HG02571 (cell line): Measurements from ENCODE around the gene IFNGR1.

Experiments
- ATAC-seq: cut with Tn5 transposase; IDR thresholded peaks from one replicate; pipeline ENCODE4 v1.9.1; 2021; ENCODE audit warnings: mild to moderate bottlenecking, moderate library complexity; ENCODE audit not compliant: unreplicated experiment

IFNGR1 gene

DNA sequence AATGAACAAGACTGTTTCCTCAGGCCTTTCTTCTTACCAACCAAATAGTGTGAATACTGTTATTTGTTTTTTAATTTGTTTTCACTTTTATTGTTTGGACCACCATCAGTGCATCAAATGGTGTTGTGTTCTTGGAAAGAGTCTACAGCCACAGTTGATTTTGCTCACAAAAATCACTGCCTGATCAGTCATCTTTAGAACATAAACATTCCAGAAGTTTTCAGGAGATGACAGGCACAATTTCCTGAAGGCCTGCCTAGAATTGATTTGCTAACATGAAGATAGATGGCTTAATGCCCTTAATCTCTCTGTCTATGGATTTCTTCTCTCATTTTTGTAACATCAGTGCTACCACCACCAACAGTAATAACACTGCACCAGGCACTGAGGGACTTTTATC is 59.3 kb downstream of the IFNGR1 start:
- ATAC-seq: no peak

GRCh38 chr6:137157601-137158000 is 61.6 kb downstream of the IFNGR1 start:
- no peak for ATAC-seq

DNA sequence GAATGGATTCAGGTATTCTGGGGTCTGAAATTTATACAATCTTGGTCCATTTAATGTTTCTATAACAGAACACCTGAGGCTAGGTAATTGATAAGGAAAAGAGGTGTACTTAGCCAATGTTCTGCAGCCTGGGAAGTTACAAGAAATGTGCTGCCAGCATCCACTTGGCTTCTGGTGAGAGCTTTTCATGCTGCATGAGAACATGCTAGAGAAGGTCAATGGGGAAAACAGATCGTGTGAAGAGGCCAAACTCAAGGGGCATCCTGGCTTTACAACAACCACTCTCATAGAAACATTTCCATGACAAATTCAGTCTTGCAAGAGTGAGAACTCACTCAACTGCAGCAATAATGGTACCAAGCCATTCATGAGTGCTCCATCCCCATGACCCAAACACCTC is 62.5 kb downstream of the IFNGR1 start:
- no peak for ATAC-seq

DNA sequence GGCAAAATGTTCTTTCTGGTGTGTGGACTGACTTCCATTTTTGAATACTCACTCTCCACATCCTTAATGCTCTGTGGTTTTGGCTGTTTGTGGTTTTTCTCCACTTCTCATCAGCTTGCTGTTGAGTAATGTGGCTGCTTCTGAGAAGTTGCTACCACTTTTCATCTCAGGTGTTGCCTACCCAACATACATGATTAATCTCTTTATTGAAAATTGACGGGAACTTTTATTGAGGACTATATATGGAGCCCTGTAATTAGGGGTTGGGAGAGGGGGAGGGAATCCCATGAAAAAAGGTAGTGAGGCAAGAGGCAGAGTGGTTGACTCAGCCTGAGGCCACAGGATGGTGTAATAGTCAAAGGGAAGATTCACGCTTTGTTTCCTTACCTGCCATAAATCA is 63.4 kb downstream of the IFNGR1 start:
- ATAC-seq: no peak

- no peak for ATAC-seq
Observed at GRCh38 chr6:137150072-137150471, 69.1 kb downstream of the IFNGR1 start.

GRCh38 chr6:137149035-137149393 is 70.2 kb downstream of the IFNGR1 start:
- ATAC-seq: no peak

- ATAC-seq: no peak
Observed at GRCh38 chr6:137148306-137149034, 70.7 kb downstream of the IFNGR1 start.
